Loucy (cell line): ENCODE results near the gene NPR3.

ENCODE experiments used
- H2AFZ ChIP-seq: fragments of 200-600 bp; sonication (generic); 2 replicates; pipeline ENCODE4 v1.6.0; 2016; ENCODE audit warnings: antibody characterized with exemption, mild to moderate bottlenecking, low read length, moderate library complexity
- H3F3A ChIP-seq: fragments of 200-600 bp; 2 replicates; pipeline ENCODE4 v1.6.0; 2016; ENCODE audit warnings: antibody characterized with exemption, low read depth, mild to moderate bottlenecking
- H3K27me3 ChIP-seq: fragments of 200-600 bp; sonication (generic); 2 replicates; pipeline ENCODE4 v1.6.1; 2014; ENCODE audit warnings: low read length, mild to moderate bottlenecking; ENCODE audit not compliant: insufficient read depth, poor library complexity, severe bottlenecking
- H3K36me3 ChIP-seq: fragments of 200-600 bp; sonication (generic); 2 replicates; pipeline ENCODE4 v1.6.1; 2016; ENCODE audit warnings: low read length; ENCODE audit not compliant: insufficient read depth
- H3K4me1 ChIP-seq: fragments of 200-600 bp; sonication (generic); 2 replicates; pipeline ENCODE4 v1.5.1; 2014; ENCODE audit warnings: low read length, mild to moderate bottlenecking; ENCODE audit not compliant: insufficient read depth, poor library complexity, severe bottlenecking
- H3K4me2 ChIP-seq: fragments of 200-600 bp; sonication (generic); 2 replicates; pipeline ENCODE4 v1.6.0; 2014; ENCODE audit warnings: antibody characterized with exemption, low read length, low read depth, mild to moderate bottlenecking; ENCODE audit not compliant: poor library complexity, severe bottlenecking
- H3K4me3 ChIP-seq: fragments of 200-600 bp; sonication (generic); 2 replicates; pipeline ENCODE4 v1.5.1; 2014; ENCODE audit warnings: low read length, mild to moderate bottlenecking, mixed read lengths; ENCODE audit not compliant: poor library complexity, severe bottlenecking
- H3K79me2 ChIP-seq: fragments of 200-600 bp; sonication (generic); 2 replicates; pipeline ENCODE4 v1.6.1; 2014; ENCODE audit warnings: low read length; ENCODE audit not compliant: insufficient read depth
- H3K9ac ChIP-seq: fragments of 200-600 bp; sonication (generic); 2 replicates; pipeline ENCODE4 v1.6.0; 2014; ENCODE audit warnings: mild to moderate bottlenecking, low read depth, low read length, moderate library complexity; ENCODE audit not compliant: poor library complexity, severe bottlenecking
- H3K9me2 ChIP-seq: fragments of 200-600 bp; sonication (generic); replicated peaks from 2 replicates; pipeline ENCODE4 v1.6.1; 2016; ENCODE audit warnings: low read depth, low read length, mixed read lengths
- H3K9me3 ChIP-seq: fragments of 200-600 bp; sonication (generic); 2 replicates; pipeline ENCODE4 v1.6.1; 2014; ENCODE audit warnings: mild to moderate bottlenecking, antibody characterized with exemption, low read length, low read depth; ENCODE audit not compliant: insufficient read depth
- H4K20me1 ChIP-seq: fragments of 200-600 bp; sonication (generic); 2 replicates; pipeline ENCODE4 v1.6.0; 2014; ENCODE audit warnings: antibody characterized with exemption, low read length, mild to moderate bottlenecking; ENCODE audit not compliant: insufficient read depth, poor library complexity, severe bottlenecking
- CTCF ChIP-seq: fragments of 200-600 bp; sonication (generic); conservative IDR thresholded peaks from 2 replicates; pipeline ENCODE4 v1.5.1; 2014; ENCODE audit warnings: mild to moderate bottlenecking, antibody characterized with exemption, low read length
- EZH2phosphoT487 ChIP-seq: fragments of 200-600 bp; IDR thresholded peaks from 2 replicates; pipeline ENCODE4 v1.6.1; 2018; ENCODE audit warnings: antibody characterized with exemption, mild to moderate bottlenecking, moderate library complexity, borderline replicate concordance

NPR3 gene

DNA sequence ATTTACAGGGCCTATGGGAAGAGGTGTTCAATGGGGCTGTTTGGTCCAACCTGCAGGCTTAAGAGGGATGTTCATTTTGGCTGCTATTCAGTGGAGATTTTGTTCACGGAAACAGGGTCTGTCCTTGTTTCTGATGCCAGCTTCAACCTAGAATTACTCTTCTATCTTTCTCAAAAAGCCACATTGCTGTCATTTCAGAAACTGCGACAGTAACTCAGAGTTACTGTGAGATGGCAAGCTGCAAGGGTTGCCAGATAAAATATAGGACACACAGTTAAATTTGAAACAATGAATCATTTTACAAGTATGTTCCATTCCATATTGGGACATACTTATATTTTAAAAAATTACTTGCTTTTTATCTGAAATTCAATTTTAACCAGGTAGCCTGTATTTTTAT lies 128.0 kb downstream of the NPR3 start:
- Histone ChIP-seq H3K4me1 (peaks cover 80% of the 10 kb centered on the region), H3K4me3 (no peak overlapping the region), H3K9me3 (no peaks in the 10 kb centered on the region), H3K36me3 (no peaks in the 10 kb centered on the region), H3F3A (peaks cover 31% of the 10 kb centered on the region), H3K4me2 (no peak overlapping the region), H3K27me3 (no peaks in the 10 kb centered on the region), H3K79me2 (no peaks in the 10 kb centered on the region), H3K9me2 (no peaks in the 10 kb centered on the region), H3K9ac (peak overlapping the region; percentile 1), H2AFZ (no peak overlapping the region), H4K20me1 (no peaks in the 10 kb centered on the region)
- TF ChIP-seq EZH2phosphoT487, result no peak
- TF ChIP-seq CTCF, result no peak

- Histone ChIP-seq H2AFZ (peak overlapping the region; percentile 41; the same call in 1 of the 2 replicates), H3K27me3 (no peaks in the 10 kb centered on the region), H4K20me1 (no peaks in the 10 kb centered on the region), H3K79me2 (no peaks in the 10 kb centered on the region), H3K9me3 (no peaks in the 10 kb centered on the region), H3K9me2 (no peaks in the 10 kb centered on the region), H3K4me2 (no peak overlapping the region), H3K9ac (peak overlapping the region; percentile 77), H3K4me1 (peaks cover 83% of the 10 kb centered on the region), H3K4me3 (no peak overlapping the region), H3K36me3 (no peaks in the 10 kb centered on the region), H3F3A (peaks cover 25% of the 10 kb centered on the region)
- TF ChIP-seq CTCF, result no peak
- no peak for TF ChIP-seq EZH2phosphoT487
These were observed 129.5 kb downstream of the NPR3 start for GRCh38 chr5:32840606-32841005.
